NCI-H2227 (cell line): ENCODE measurements around the gene UAP1L1.
"Not testable (repeated sequence)": the region's sequence is repeated elsewhere in the genome, so short reads cannot be mapped to it uniquely, and the experiment has no call there.

ENCODE experiments used
- DNase-seq: peaks from one replicate; lab custom pipeline; 2025; ENCODE audit not compliant: unreplicated experiment; lab: John Stamatoyannopoulos, UW

UAP1L1 gene

DNA sequence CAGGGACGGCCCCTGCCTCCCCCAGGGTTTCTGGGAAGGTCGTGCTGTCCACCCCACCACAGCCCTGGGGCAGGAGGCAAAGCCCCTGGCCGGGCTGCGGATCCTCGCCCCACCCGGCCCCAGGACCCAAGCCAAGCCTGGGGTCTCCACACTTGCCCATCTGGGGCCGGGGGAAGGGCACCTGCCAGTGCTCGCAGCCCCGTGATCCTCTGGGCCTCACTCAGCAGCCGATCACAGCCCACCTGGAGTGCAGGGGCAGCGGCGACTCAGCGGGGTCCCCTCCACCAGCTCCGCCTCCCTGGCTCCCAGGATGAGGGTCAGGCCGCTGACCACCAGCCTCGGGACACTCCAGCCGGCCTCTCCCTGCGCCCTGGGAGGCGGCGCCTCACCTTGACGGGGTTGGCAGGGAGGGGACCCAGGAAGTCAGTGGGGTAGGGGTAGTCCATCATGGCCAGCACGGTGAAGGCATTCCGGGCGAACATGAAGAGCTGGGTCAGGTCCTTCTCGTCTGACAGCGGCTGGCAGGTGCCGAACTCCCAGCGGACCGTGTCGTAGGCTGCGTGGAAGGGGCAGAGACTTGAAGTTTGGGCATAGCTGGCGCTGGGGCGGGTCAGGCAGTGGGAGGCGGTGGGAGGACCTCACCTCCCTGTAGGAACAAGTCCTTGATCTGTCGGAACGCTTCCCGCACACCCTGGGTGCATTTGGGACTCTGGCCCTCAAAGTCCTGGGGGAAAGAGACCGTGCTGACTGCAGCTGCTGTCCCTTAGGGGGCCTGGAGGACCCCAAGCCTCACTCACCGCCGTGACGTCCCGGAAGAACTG lies 35.5 kb downstream of the UAP1L1 start:
- DNase-seq: no peak

GRCh38 chr9:137113385-137114159 lies 36.3 kb downstream of the UAP1L1 start:
- DNase-seq: no peak

GRCh38 chr9:137114220-137114612 lies 36.9 kb downstream of the UAP1L1 start:
- DNase-seq: no peak

- peak; percentile 63 for DNase-seq
These were observed 37.5 kb downstream of the UAP1L1 start, which contains the start of gene DPP7 for GRCh38 chr9:137114613-137115393. Gene DPP7 (minus strand): TSS chr9:137114733. CDS start chr9:137114713, 20 bp downstream.

- no peak for DNase-seq
These were observed 38.2 kb downstream of the UAP1L1 start for GRCh38 chr9:137115394-137116026.

GRCh38 chr9:137116027-137116507 lies 38.8 kb downstream of the UAP1L1 start:
- no peak for DNase-seq

DNA sequence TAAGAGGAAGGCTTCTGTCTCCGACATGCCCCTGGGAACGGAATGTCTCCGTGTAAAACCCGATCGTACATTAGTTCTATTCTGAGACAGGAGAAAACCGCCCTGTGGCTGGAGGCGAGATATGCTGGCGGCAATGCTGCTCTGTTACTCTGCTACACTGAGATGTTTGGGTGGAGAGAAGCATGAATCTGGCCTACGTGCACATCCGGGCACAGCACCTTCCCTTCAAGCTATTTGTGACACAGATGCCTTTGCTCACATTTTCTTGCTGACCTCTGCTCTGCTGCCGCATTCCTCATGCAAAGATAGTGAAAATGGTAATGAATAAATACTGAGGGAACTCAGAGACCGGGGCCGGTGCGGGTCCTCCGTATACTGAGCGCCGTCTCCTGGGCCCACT lies 39.4 kb downstream of the UAP1L1 start:
- DNase-seq: no peak

DNA sequence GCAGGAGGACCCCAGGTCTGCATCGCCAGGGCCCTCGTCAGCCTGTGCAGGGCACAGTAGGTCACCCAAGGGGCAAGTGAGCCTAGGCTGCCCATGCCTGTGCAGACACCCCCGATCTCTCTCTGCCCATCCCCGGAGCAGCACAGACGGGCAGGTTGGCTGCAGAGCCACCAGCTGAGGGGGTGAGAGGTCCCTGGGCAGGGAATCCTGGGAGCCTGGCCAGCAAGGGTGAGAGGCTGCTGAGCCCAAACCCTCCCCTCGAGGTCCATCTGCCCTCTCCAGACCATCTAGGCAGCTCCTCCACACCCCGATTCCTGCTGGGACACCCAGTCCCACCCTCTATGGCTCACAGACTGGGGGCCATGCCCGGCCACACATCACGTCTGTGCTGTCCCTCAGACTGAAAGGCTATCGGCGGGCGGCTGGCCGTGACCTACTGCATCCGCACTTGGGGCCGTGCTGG lies 40.0 kb downstream of the UAP1L1 start:
- no peak for DNase-seq

GRCh38 chr9:137118092-137118603 lies 40.8 kb downstream of the UAP1L1 start:
- DNase-seq: not testable (repeated sequence)

- not testable (repeated sequence) for DNase-seq
These were observed 44.8 kb downstream of the UAP1L1 start for GRCh38 chr9:137121927-137122795.

- not testable (repeated sequence) for DNase-seq
These were observed 45.6 kb downstream of the UAP1L1 start for GRCh38 chr9:137122796-137123467.

DNA sequence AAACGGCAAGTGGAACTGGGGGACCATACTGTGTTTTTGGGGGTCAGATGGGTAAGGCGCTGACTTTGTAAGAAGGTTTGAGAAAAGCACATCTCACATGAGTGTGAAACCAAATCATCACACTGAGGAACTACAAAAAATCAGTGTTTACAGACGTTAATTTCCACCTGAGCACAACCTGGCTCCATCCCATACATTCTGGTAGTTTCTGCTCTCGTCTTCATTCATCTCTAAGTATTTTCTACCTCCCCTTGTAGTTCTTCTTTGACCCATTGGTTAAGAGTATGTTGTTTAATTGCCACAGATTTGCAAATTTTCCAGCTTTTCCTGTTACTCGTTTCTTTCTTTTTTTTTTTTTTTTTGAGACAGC lies 46.1 kb downstream of the UAP1L1 start:
- DNase-seq: no peak

GRCh38 chr9:137123952-137124462 lies 46.7 kb downstream of the UAP1L1 start:
- not testable (repeated sequence) for DNase-seq

GRCh38 chr9:137126786-137127185 lies 49.5 kb downstream of the UAP1L1 start:
- no peak for DNase-seq

DNA sequence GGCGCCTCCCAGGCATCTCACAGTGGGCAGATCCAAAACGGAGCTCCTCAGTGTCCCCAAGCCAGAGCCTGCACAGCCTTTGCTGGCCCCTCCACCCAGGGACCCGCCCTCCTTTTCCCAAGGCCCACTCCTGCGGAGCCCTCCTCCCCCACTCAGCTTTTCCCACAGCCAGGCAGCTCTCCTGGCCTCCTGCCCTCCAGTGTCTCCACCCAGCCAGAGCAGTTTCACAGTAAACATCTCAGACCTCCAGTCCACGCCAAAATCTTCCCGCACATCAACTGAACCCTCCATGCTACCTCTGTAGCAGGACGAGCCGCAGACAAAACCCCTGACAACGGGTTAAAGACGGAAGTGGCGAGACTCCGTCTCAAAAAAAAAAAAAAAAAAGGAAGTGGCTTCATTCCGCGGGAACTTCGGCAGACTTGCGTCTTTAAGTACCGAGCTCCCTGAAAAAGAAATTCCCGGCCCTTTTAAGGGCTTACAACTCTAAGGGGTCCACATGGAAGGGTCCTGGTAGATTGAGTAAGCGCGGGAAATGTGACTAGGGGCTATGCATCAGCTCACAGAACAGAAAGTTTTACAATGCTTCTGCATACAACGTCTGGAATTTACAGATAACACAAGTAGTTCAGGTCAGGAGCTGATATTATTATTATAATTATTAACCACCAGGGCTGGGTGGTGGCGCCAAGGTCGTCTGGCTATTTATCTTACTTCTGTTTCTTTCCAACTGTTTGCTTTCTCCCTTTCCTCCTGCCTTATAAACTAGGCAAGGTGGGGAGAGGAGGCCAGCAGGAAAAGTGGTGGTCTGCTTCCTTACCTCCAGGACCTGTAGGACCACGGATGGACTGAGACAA lies 50.2 kb downstream of the UAP1L1 start:
- DNase-seq: peak; percentile 37

DNA sequence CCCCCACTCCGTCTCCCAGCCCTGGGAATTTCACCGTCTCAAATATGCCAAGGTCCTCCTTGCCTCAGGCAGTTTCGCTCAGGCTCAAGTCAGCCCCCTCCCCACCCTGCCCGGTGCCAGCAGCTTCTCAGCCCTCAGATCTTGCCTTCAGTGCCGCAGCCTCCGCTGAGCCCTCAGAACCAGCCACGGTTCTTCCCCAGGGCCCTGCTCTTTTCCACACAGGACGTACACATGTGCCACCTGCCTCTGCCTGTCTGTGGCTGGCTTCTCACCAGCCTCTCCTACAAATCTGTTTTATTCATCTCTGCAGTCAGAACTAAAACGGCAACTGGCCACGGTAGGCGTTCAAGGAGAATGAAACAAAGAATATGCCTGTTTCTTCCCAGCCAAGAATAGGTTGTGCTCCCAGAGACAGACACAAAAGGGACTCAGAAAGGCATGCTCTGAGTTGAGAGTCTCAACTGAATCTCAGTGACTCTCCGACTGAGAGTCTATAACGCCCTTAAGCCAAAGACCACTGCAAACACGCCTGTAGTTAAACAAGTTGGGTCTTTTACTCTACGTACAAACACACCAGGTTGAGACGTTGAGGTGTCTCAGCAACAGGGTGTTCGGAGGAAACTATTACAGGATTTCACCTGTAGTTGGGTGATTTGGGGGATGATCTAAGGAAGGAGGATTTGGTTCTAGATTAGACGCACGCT lies 51.0 kb downstream of the UAP1L1 start:
- peak; percentile 32 for DNase-seq

- DNase-seq: peak; percentile 21
These were observed 51.6 kb downstream of the UAP1L1 start for GRCh38 chr9:137128862-137129455.
